Measurements from ENCODE around the gene RAB3GAP1. TPM values are rescaled to one million over a fixed set of nuclear protein-coding genes. Genes with fewer than 3 reads are reported as not detected.

The RAB3GAP1 gene
- total RNA-seq, 2 experiments from 2014 or later = 22.9 to 23.0 TPM

- Mint-ChIP-seq H3K27ac (no peak overlapping the region), H3K27me3 (no peaks in the 10 kb centered on the region), H3K36me3 (ENCODE audit: low read depth) (peaks cover 48% of the 10 kb centered on the region), H3K9me3 (no peaks in the 10 kb centered on the region), H3K4me3 (no peak overlapping the region), H3K4me1 (peaks cover 18% of the 10 kb centered on the region)
- ChIA-PET CTCF (interaction anchor here (0.7 to 1.8 kb wide), 3 partner anchors 13 to 542 kb away, joined by 3 to 5 read pairs (median 3); no protein-coding TSS in a partner anchor), POLR2A (no interaction called here)
- DNase-seq = no peak
These were observed 115.2 kb downstream of the RAB3GAP1 start for GRCh38 chr2:135167273-135167672.

GRCh38 chr2:135168204-135168856, 116.2 kb downstream of the RAB3GAP1 start:
- Mint-ChIP-seq H3K36me3 (ENCODE audit: low read depth) (peaks cover 53% of the 10 kb centered on the region), H3K4me3 (no peak overlapping the region), H3K9me3 (no peaks in the 10 kb centered on the region), H3K27me3 (no peaks in the 10 kb centered on the region), H3K27ac (no peak overlapping the region), H3K4me1 (peaks cover 10% of the 10 kb centered on the region)
- POLR2A ChIA-PET = no interaction called here
- DNase-seq = no peak
- CTCF ChIA-PET = interaction anchor here (1.8 kb wide), 2 partner anchors 16 to 164 kb away, joined by 5 read pairs; no protein-coding TSS in a partner anchor

GRCh38 chr2:135169900-135170753, 118.0 kb downstream of the RAB3GAP1 start:
- H3K4me1 Mint-ChIP-seq = peaks cover 9% of the 10 kb centered on the region
- H3K4me3 Mint-ChIP-seq = peak overlapping the region; percentile 58
- ChIA-PET POLR2A (interaction anchor here (1.6 kb wide), 1 partner anchor 252 kb away, joined by 3 read pairs; the partner anchor contains the start of gene CCNT2), CTCF (no interaction called here)
- no peaks in the 10 kb centered on the region for H3K9me3 Mint-ChIP-seq
- H3K36me3 Mint-ChIP-seq (ENCODE audit: low read depth) = peaks cover 55% of the 10 kb centered on the region
- peak overlapping the region; percentile 46 for H3K27ac Mint-ChIP-seq
- no peaks in the 10 kb centered on the region for H3K27me3 Mint-ChIP-seq
- no peak for DNase-seq

GRCh38 chr2:135174049-135174809, 122.1 kb downstream of the RAB3GAP1 start:
- DNase-seq = no peak
- ChIA-PET CTCF (interaction anchor here (1.4 kb wide), 1 partner anchor 14 kb away, joined by 3 read pairs; no protein-coding TSS in a partner anchor), POLR2A (no interaction called here)
- Mint-ChIP-seq H3K4me3 (no peak overlapping the region), H3K27me3 (no peaks in the 10 kb centered on the region), H3K36me3 (ENCODE audit: low read depth) (peaks cover 51% of the 10 kb centered on the region), H3K9me3 (peaks cover 4% of the 10 kb centered on the region), H3K4me1 (peaks cover 9% of the 10 kb centered on the region), H3K27ac (no peak overlapping the region)

GRCh38 chr2:135174810-135175093, 122.7 kb downstream of the RAB3GAP1 start:
- no peak for DNase-seq
- H3K27me3 Mint-ChIP-seq = no peaks in the 10 kb centered on the region
- CTCF ChIA-PET = no interaction called here
- peaks cover 9% of the 10 kb centered on the region for H3K4me1 Mint-ChIP-seq
- POLR2A ChIA-PET = no interaction called here
- H3K4me3 Mint-ChIP-seq = no peak overlapping the region
- H3K27ac Mint-ChIP-seq = no peak overlapping the region
- H3K9me3 Mint-ChIP-seq = peaks cover 4% of the 10 kb centered on the region
- H3K36me3 Mint-ChIP-seq (ENCODE audit: low read depth) = peaks cover 49% of the 10 kb centered on the region

- H3K36me3 Mint-ChIP-seq (ENCODE audit: low read depth) = peaks cover 49% of the 10 kb centered on the region
- H3K27me3 Mint-ChIP-seq = no peaks in the 10 kb centered on the region
- H3K27ac Mint-ChIP-seq = no peak overlapping the region
- ChIA-PET POLR2A (no interaction called here), CTCF (no interaction called here)
- no peak for DNase-seq
- no peak overlapping the region for H3K4me3 Mint-ChIP-seq
- peaks cover 4% of the 10 kb centered on the region for H3K9me3 Mint-ChIP-seq
- peaks cover 6% of the 10 kb centered on the region for H3K4me1 Mint-ChIP-seq
These were observed 123.1 kb downstream of the RAB3GAP1 start for GRCh38 chr2:135175177-135175576.

- peaks cover 4% of the 10 kb centered on the region for H3K9me3 Mint-ChIP-seq
- no peaks in the 10 kb centered on the region for H3K27me3 Mint-ChIP-seq
- DNase-seq = no peak
- POLR2A ChIA-PET = no interaction called here
- H3K4me1 Mint-ChIP-seq = no peaks in the 10 kb centered on the region
- CTCF ChIA-PET = no interaction called here
- no peak overlapping the region for H3K27ac Mint-ChIP-seq
- no peak overlapping the region for H3K4me3 Mint-ChIP-seq
- H3K36me3 Mint-ChIP-seq (ENCODE audit: low read depth) = peaks cover 22% of the 10 kb centered on the region
These were observed 127.6 kb downstream of the RAB3GAP1 start for GRCh38 chr2:135179689-135180088.

GRCh38 chr2:135182190-135182589, 130.1 kb downstream of the RAB3GAP1 start:
- DNase-seq = no peak
- no peak overlapping the region for H3K4me3 Mint-ChIP-seq
- peaks cover 2% of the 10 kb centered on the region for H3K9me3 Mint-ChIP-seq
- H3K27ac Mint-ChIP-seq = no peak overlapping the region
- H3K4me1 Mint-ChIP-seq = no peaks in the 10 kb centered on the region
- peaks cover 4% of the 10 kb centered on the region for H3K36me3 Mint-ChIP-seq (ENCODE audit: low read depth)
- no peaks in the 10 kb centered on the region for H3K27me3 Mint-ChIP-seq
- CTCF ChIA-PET = no interaction called here
- POLR2A ChIA-PET = no interaction called here

GRCh38 chr2:135182601-135183000, 130.5 kb downstream of the RAB3GAP1 start:
- peaks cover 2% of the 10 kb centered on the region for H3K9me3 Mint-ChIP-seq
- H3K4me1 Mint-ChIP-seq = no peaks in the 10 kb centered on the region
- DNase-seq = no peak
- ChIA-PET CTCF (no interaction called here), POLR2A (no interaction called here)
- no peak overlapping the region for H3K4me3 Mint-ChIP-seq
- no peak overlapping the region for H3K27ac Mint-ChIP-seq
- H3K27me3 Mint-ChIP-seq = no peaks in the 10 kb centered on the region
- peaks cover 2% of the 10 kb centered on the region for H3K36me3 Mint-ChIP-seq (ENCODE audit: low read depth)

- H3K27ac Mint-ChIP-seq = no peak overlapping the region
- H3K27me3 Mint-ChIP-seq = no peaks in the 10 kb centered on the region
- ChIA-PET CTCF (interaction anchor here (1.5 kb wide), 1 partner anchor 17 kb away, joined by 5 read pairs; no protein-coding TSS in a partner anchor), POLR2A (no interaction called here)
- no peak for DNase-seq
- peaks cover 2% of the 10 kb centered on the region for H3K9me3 Mint-ChIP-seq
- H3K36me3 Mint-ChIP-seq (ENCODE audit: low read depth) = no peaks in the 10 kb centered on the region
- no peak overlapping the region for H3K4me3 Mint-ChIP-seq
- H3K4me1 Mint-ChIP-seq = no peaks in the 10 kb centered on the region
These were observed 131.7 kb downstream of the RAB3GAP1 start for GRCh38 chr2:135183822-135184221.

GRCh38 chr2:135186054-135186453, 134.0 kb downstream of the RAB3GAP1 start:
- POLR2A ChIA-PET = no interaction called here
- DNase-seq = no peak
- H3K4me3 Mint-ChIP-seq = no peak overlapping the region
- no peak overlapping the region for H3K27ac Mint-ChIP-seq
- CTCF ChIA-PET = no interaction called here
- H3K27me3 Mint-ChIP-seq = no peaks in the 10 kb centered on the region
- no peaks in the 10 kb centered on the region for H3K4me1 Mint-ChIP-seq
- H3K9me3 Mint-ChIP-seq = peaks cover 5% of the 10 kb centered on the region
- H3K36me3 Mint-ChIP-seq (ENCODE audit: low read depth) = no peaks in the 10 kb centered on the region

GRCh38 chr2:135187270-135187669, 135.2 kb downstream of the RAB3GAP1 start:
- Mint-ChIP-seq H3K9me3 (peaks cover 5% of the 10 kb centered on the region), H3K36me3 (ENCODE audit: low read depth) (no peaks in the 10 kb centered on the region), H3K27me3 (no peaks in the 10 kb centered on the region), H3K4me1 (no peaks in the 10 kb centered on the region), H3K4me3 (no peak overlapping the region), H3K27ac (no peak overlapping the region)
- ChIA-PET CTCF (no interaction called here), POLR2A (no interaction called here)
- DNase-seq = no peak

GRCh38 chr2:135189148-135189547, 137.1 kb downstream of the RAB3GAP1 start:
- H3K4me1 Mint-ChIP-seq = no peaks in the 10 kb centered on the region
- no peak for DNase-seq
- H3K27ac Mint-ChIP-seq = no peak overlapping the region
- H3K27me3 Mint-ChIP-seq = no peaks in the 10 kb centered on the region
- no peaks in the 10 kb centered on the region for H3K36me3 Mint-ChIP-seq (ENCODE audit: low read depth)
- CTCF ChIA-PET = no interaction called here
- H3K9me3 Mint-ChIP-seq = peaks cover 5% of the 10 kb centered on the region
- POLR2A ChIA-PET = no interaction called here
- H3K4me3 Mint-ChIP-seq = no peak overlapping the region
